HCT116 (cell line): ENCODE data around the gene ESYT3. TPM values are rescaled to one million over a fixed set of nuclear protein-coding genes. Genes with fewer than 3 reads are reported as not detected.

Experiments used
- ATAC-seq: fragments of 200-7000 bp; cut with Tn5 transposase; 2 replicates; pipeline ENCODE4 v1.9.1; 2020; ENCODE audit warnings: mild to moderate bottlenecking, moderate library complexity
- BruUV-seq: library from RNA; stranded (reverse); fragments of 400-500 nt; replicated peaks from 2 replicates; lab custom pipeline; 2021; lab: Mats Ljungman, UMichigan
- CTCF ChIA-PET: fragments of 300-600 bp; sonication (Branson Sonifier 250); formaldehyde crosslinking; loops from one replicate; lab custom pipeline; 2021; ENCODE audit warnings: antibody characterized with exemption; lab: Charles Lee
- POLR2A ChIA-PET: fragments of 300-600, 350-600 bp; sonication (Branson Sonifier 250); formaldehyde crosslinking; loops from one replicate; lab custom pipeline; 2021; ENCODE audit warnings: antibody characterized with exemption; lab: Charles Lee
- RAD21 ChIA-PET, 2 experiments: fragments of 300-600 bp; sonication (Branson Sonifier 250); formaldehyde crosslinking; loops; one replicate each; lab custom pipeline; 2023; ENCODE audit warnings: low total read pairs in 2 of 2; ENCODE audit not compliant: uncharacterized antibody in 2 of 2, unreplicated experiment in 2 of 2, low non-redundant PET in 1 of 2; lab: Charles Lee
- DNase-seq: peaks from one replicate; pipeline ENCODE4 v3.0.0-alpha.2; 2010; ENCODE audit warnings: low read depth, low spot score
- H2AFZ ChIP-seq: fragments of 200-600 bp; shearing (Covaris generic), sonication (generic); 2 replicates; pipeline ENCODE4 v1.6.1; 2017; ENCODE audit warnings: low read depth, mixed run types, mixed read lengths, antibody characterized with exemption, low read length; ENCODE audit not compliant: poor library complexity, severe bottlenecking
- H3K27ac ChIP-seq: 2 replicates; pipeline ENCODE4 v1.5.1; 2012; ENCODE audit warnings: low read depth, low read length
- H3K27me3 ChIP-seq: fragments of 200-600 bp; sonication (generic); 2 replicates; pipeline ENCODE4 v1.6.1; 2016; ENCODE audit warnings: mixed run types, low read length, mixed read lengths; ENCODE audit not compliant: insufficient read depth
- H3K36me3 ChIP-seq, 2 experiments: fragments of 200-500 bp in 1 of 2; fragments of 200-600 bp in 1 of 2; sonication (Bioruptor generic) in 1 of 2; sonication (generic) in 1 of 2; 2 replicates each; pipeline versions ENCODE4 v1.5.1 to v1.6.1; 2014 to 2016; ENCODE audit warnings: low read length in 2 of 2, inconsistent platforms in 1 of 2, mixed read lengths in 1 of 2, mixed run types in 1 of 2; ENCODE audit not compliant: insufficient read depth in 2 of 2, control insufficient read depth in 1 of 2
- H3K4me1 ChIP-seq, 2 experiments: fragments of 200-600 bp in 1 of 2; sonication (generic) in 1 of 2; 2 replicates each; pipeline versions ENCODE4 v1.5.1 to v1.6.1; 2012 to 2017; ENCODE audit warnings: low read length in 2 of 2, inconsistent platforms in 1 of 2, mild to moderate bottlenecking in 1 of 2, mixed read lengths in 1 of 2, mixed run types in 1 of 2, moderate library complexity in 1 of 2; ENCODE audit not compliant: insufficient read depth in 2 of 2, control insufficient read depth in 1 of 2
- H3K4me2 ChIP-seq: fragments of 200-600 bp; sonication (generic); 2 replicates; pipeline ENCODE4 v1.6.1; 2017; ENCODE audit warnings: mixed run types, low read length, mixed read lengths
- H3K4me3 ChIP-seq, 2 experiments: fragments of 200-600 bp in 1 of 2; sonication (generic) in 1 of 2; replicated peaks in 1 of 2; 2 replicates each; pipeline ENCODE4 v1.5.1; 2011 to 2016; ENCODE audit warnings: low read length in 2 of 2, control low read depth in 1 of 2, low read depth in 1 of 2, mild to moderate bottlenecking in 1 of 2, mixed read lengths in 1 of 2, mixed run types in 1 of 2
- H3K79me2 ChIP-seq: fragments of 200-600 bp; sonication (generic); 2 replicates; pipeline ENCODE4 v1.6.1; 2017; ENCODE audit warnings: mild to moderate bottlenecking, mixed run types, low read length, moderate library complexity, mixed read lengths; ENCODE audit not compliant: insufficient read depth
- H3K9ac ChIP-seq: fragments of 200-600 bp; sonication (generic); 2 replicates; pipeline ENCODE4 v1.6.1; 2016; ENCODE audit warnings: low read length, mixed read lengths
- H3K9me2 ChIP-seq: fragments of 200-600 bp; sonication (generic), shearing (Covaris generic); 2 replicates; pipeline ENCODE4 v1.6.1; 2017; ENCODE audit warnings: mixed run types, mild to moderate bottlenecking, moderate library complexity; ENCODE audit not compliant: insufficient read depth
- H3K9me3 ChIP-seq, 2 experiments: fragments of 200-500 bp in 1 of 2; fragments of 200-600 bp in 1 of 2; sonication (Bioruptor generic) in 1 of 2; sonication (generic) in 1 of 2; 2 replicates each; pipeline ENCODE4 v1.6.1; 2014 to 2017; ENCODE audit warnings: low read length in 2 of 2, mixed read lengths in 2 of 2, inconsistent platforms in 1 of 2, low read depth in 1 of 2, mild to moderate bottlenecking in 1 of 2, mixed run types in 1 of 2, moderate library complexity in 1 of 2; ENCODE audit not compliant: control insufficient read depth in 1 of 2, insufficient read depth in 1 of 2
- H4K20me1 ChIP-seq: fragments of 200-600 bp; sonication (generic), shearing (Covaris generic); 2 replicates; pipeline ENCODE4 v1.6.1; 2017; ENCODE audit warnings: mixed run types, mild to moderate bottlenecking, moderate library complexity; ENCODE audit not compliant: insufficient read depth
- CBX3 ChIP-seq: IDR thresholded peaks from 2 replicates; pipeline ENCODE4 v1.6.1; 2012; ENCODE audit warnings: low read depth
- CTCF ChIP-seq, 3 experiments: fragments of 200-600 bp in 1 of 3; sonication (generic) in 1 of 3; IDR thresholded peaks in 2 of 3; conservative IDR thresholded peaks in 1 of 3; 2 replicates each; pipeline ENCODE4 v1.5.1; 2012 to 2017; ENCODE audit warnings: low read depth in 2 of 3, low read length in 2 of 3, antibody characterized with exemption in 1 of 3, borderline replicate concordance in 1 of 3, control low read depth in 1 of 3, mild to moderate bottlenecking in 1 of 3, mixed read lengths in 1 of 3, mixed run types in 1 of 3, moderate library complexity in 1 of 3; ENCODE audit not compliant: insufficient read depth in 1 of 3
- ELF1 ChIP-seq: IDR thresholded peaks from 2 replicates; pipeline ENCODE4 v1.6.1; 2012; ENCODE audit warnings: low read depth, borderline replicate concordance
- EZH2 ChIP-seq: fragments of 200-600 bp; sonication (generic); IDR thresholded peaks from 2 replicates; pipeline ENCODE4 v1.6.1; 2017; ENCODE audit warnings: antibody characterized with exemption, mixed run types
- EZH2phosphoT487 ChIP-seq: fragments of 200-600 bp; IDR thresholded peaks from 2 replicates; pipeline ENCODE4 v1.6.1; 2018; ENCODE audit warnings: antibody characterized with exemption, borderline replicate concordance
- FOSL1 ChIP-seq: IDR thresholded peaks from 2 replicates; pipeline ENCODE4 v1.6.1; 2012; ENCODE audit warnings: low read depth
- JUND ChIP-seq: IDR thresholded peaks from 2 replicates; pipeline ENCODE4 v1.6.1; 2012
- MAX ChIP-seq: IDR thresholded peaks from 2 replicates; pipeline ENCODE4 v1.6.1; 2012
- POLR2A ChIP-seq: IDR thresholded peaks from 2 replicates; pipeline ENCODE4 v1.7.0; 2011; ENCODE audit warnings: borderline replicate concordance; ENCODE audit not compliant: insufficient read depth, insufficient read length; ENCODE audit errors: extremely low read depth
- SIN3A ChIP-seq: IDR thresholded peaks from 2 replicates; pipeline ENCODE4 v1.6.1; 2012; ENCODE audit warnings: low read depth
- SP1 ChIP-seq: IDR thresholded peaks from 2 replicates; pipeline ENCODE4 v1.6.1; 2012; ENCODE audit warnings: low read depth
- ZFX ChIP-seq: fragments of 450-650 bp; IDR thresholded peaks from 2 replicates; pipeline ENCODE4 v1.6.1; 2017
- ZNF274 ChIP-seq: fragments of 200-500 bp; sonication (Bioruptor generic); IDR thresholded peaks from 2 replicates; pipeline ENCODE4 v1.6.1; 2014; ENCODE audit warnings: mild to moderate bottlenecking, low read depth, low read length, inconsistent platforms
- intact Hi-C: fragments of 100-400 bp; cut with micrococcal nuclease; formaldehyde crosslinking; loops from 2 replicates; pipeline ENCODE4 v1.10.0; 2022
- total RNA-seq: library from RNA; stranded (reverse); gene quantifications from one replicate; pipeline ENCODE4 v1.2.1, GENCODE V29; 2021; ENCODE audit not compliant: unreplicated experiment
- TF ChIP-seq, protein P1 (sequence below): IDR thresholded peaks from 2 replicates; pipeline ENCODE4 v1.6.1; 2012; ENCODE audit warnings: low read depth
- TF ChIP-seq, protein P2 (sequence below): IDR thresholded peaks from 2 replicates; pipeline ENCODE4 v1.6.1; 2012
- TF ChIP-seq, protein P3 (sequence below): IDR thresholded peaks from 2 replicates; pipeline ENCODE4 v1.6.1; 2011; ENCODE audit warnings: mild to moderate bottlenecking, low read length, moderate library complexity; ENCODE audit not compliant: insufficient replicate concordance; ENCODE audit errors: extremely low read depth

The ESYT3 gene
- total RNA-seq, 1 experiment from 2014 or later: 0.05 TPM

GRCh38 chr3:138450704-138451424 is 16.4 kb downstream of the ESYT3 start:
- TF ChIP-seq CBX3 (no peak), ELF1 (no peak), SP1 (no peak), SIN3A (no peak), FOSL1 (no peak), MAX (no peak), CTCF (IDR thresholded peaks at IDR 0.05 in 2 of 3, conservative IDR thresholded peaks at IDR 0.05 in 1 of 3; ENCODE audit: borderline replicate concordance in 1 of 3, insufficient read depth in 1 of 3, low read depth in 2 of 3, low read length in 2 of 3) (no peak), ZFX (no peak), POLR2A (no peak), EZH2phosphoT487 (no peak), EZH2 (no peak), JUND (no peak), ZNF274 (no peak)
- TF ChIP-seq, protein P1, sequence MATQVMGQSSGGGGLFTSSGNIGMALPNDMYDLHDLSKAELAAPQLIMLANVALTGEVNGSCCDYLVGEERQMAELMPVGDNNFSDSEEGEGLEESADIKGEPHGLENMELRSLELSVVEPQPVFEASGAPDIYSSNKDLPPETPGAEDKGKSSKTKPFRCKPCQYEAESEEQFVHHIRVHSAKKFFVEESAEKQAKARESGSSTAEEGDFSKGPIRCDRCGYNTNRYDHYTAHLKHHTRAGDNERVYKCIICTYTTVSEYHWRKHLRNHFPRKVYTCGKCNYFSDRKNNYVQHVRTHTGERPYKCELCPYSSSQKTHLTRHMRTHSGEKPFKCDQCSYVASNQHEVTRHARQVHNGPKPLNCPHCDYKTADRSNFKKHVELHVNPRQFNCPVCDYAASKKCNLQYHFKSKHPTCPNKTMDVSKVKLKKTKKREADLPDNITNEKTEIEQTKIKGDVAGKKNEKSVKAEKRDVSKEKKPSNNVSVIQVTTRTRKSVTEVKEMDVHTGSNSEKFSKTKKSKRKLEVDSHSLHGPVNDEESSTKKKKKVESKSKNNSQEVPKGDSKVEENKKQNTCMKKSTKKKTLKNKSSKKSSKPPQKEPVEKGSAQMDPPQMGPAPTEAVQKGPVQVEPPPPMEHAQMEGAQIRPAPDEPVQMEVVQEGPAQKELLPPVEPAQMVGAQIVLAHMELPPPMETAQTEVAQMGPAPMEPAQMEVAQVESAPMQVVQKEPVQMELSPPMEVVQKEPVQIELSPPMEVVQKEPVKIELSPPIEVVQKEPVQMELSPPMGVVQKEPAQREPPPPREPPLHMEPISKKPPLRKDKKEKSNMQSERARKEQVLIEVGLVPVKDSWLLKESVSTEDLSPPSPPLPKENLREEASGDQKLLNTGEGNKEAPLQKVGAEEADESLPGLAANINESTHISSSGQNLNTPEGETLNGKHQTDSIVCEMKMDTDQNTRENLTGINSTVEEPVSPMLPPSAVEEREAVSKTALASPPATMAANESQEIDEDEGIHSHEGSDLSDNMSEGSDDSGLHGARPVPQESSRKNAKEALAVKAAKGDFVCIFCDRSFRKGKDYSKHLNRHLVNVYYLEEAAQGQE: no peak
- TF ChIP-seq, protein P2, sequence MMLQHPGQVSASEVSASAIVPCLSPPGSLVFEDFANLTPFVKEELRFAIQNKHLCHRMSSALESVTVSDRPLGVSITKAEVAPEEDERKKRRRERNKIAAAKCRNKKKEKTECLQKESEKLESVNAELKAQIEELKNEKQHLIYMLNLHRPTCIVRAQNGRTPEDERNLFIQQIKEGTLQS: no peak
- TF ChIP-seq, protein P3, sequence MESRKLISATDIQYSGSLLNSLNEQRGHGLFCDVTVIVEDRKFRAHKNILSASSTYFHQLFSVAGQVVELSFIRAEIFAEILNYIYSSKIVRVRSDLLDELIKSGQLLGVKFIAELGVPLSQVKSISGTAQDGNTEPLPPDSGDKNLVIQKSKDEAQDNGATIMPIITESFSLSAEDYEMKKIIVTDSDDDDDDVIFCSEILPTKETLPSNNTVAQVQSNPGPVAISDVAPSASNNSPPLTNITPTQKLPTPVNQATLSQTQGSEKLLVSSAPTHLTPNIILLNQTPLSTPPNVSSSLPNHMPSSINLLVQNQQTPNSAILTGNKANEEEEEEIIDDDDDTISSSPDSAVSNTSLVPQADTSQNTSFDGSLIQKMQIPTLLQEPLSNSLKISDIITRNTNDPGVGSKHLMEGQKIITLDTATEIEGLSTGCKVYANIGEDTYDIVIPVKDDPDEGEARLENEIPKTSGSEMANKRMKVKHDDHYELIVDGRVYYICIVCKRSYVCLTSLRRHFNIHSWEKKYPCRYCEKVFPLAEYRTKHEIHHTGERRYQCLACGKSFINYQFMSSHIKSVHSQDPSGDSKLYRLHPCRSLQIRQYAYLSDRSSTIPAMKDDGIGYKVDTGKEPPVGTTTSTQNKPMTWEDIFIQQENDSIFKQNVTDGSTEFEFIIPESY: no peak
- TF ChIP-seq, all 23 proteins: peak for 0
- ChIA-PET RAD21 (no interaction called here), POLR2A (no interaction called here), CTCF (no interaction called here)
- Histone ChIP-seq H3K9ac (no peak overlapping the region), H3K4me2 (no peak overlapping the region), H2AFZ (no peak overlapping the region), H3K79me2 (no peaks in the 10 kb centered on the region), H3K36me3 (no peaks in the 10 kb centered on the region), H3K9me2 (no peaks in the 10 kb centered on the region), H3K27ac (no peak overlapping the region), H3K4me1 (peaks cover 0 to under 1% of the 10 kb centered on the region in 2 experiments; a peak in 1 of 4 replicates), H3K27me3 (no peaks in the 10 kb centered on the region), H3K4me3 (no peak overlapping the region), H3K9me3 (no peaks in the 10 kb centered on the region), H4K20me1 (no peaks in the 10 kb centered on the region)
- DNase-seq (no peak), ATAC-seq (no peak)
- intact Hi-C loops: no loop called here
- no TSS peak for BruUV-seq
